Measurements from ENCODE around the gene RFT1. TPM values are rescaled to one million over a fixed set of nuclear protein-coding genes. Genes with fewer than 3 reads are reported as not detected.

RFT1 gene
- total RNA-seq, 1 donor from 2014 or later: 19.2 TPM

GRCh38 chr3:53144862-53145712 is 14.9 kb upstream of the RFT1 start:
- no peaks in the 10 kb centered on the region for H3K27me3 ChIP-seq (ENCODE audit: insufficient read depth, low read length)
- H3K79me2 ChIP-seq (ENCODE audit: insufficient read depth, low read length): no peaks in the 10 kb centered on the region
- Mint-ChIP-seq H3K36me3 (ENCODE audit: low read depth, unreplicated experiment) (peaks cover 2% of the 10 kb centered on the region), H3K9me3 (ENCODE audit: unreplicated experiment) (no peaks in the 10 kb centered on the region), H3K4me3 (ENCODE audit: unreplicated experiment) (no peak overlapping the region), H3K4me1 (ENCODE audit: low read depth, unreplicated experiment) (peaks cover 4% of the 10 kb centered on the region), H3K27me3 (ENCODE audit: low read depth, unreplicated experiment) (peaks cover 20% of the 10 kb centered on the region), H3K27ac (ENCODE audit: unreplicated experiment) (no peak overlapping the region)
- no peaks in the 10 kb centered on the region for H3K36me3 ChIP-seq (ENCODE audit: insufficient read depth, low read length)
- DNase-seq (ENCODE audit: low read depth) (no peak), FAIRE-seq (no peak)
- H4K20me1 ChIP-seq (ENCODE audit: insufficient read depth, low read length): no peaks in the 10 kb centered on the region
- no peak overlapping the region for H3K9ac ChIP-seq (ENCODE audit: low read length)
- no peaks in the 10 kb centered on the region for H3K9me3 ChIP-seq (ENCODE audit: insufficient read depth, low read depth, low read length)
- peaks cover 6% of the 10 kb centered on the region for H3K4me1 ChIP-seq (ENCODE audit: insufficient read depth, low read length)
- TF ChIP-seq EZH2 (IDR thresholded peaks at IDR 0.05; ENCODE audit: insufficient read depth, low read length) (no peak), CTCF (IDR thresholded peaks at IDR 0.05; ENCODE audit: insufficient read depth, low read depth, low read length) (no peak)
- no peak overlapping the region for H3K4me3 ChIP-seq (ENCODE audit: insufficient read depth, low read depth, low read length)
- no peak overlapping the region for H2AFZ ChIP-seq (ENCODE audit: low read depth, low read length)
- no peak overlapping the region for H3K4me2 ChIP-seq (ENCODE audit: low read length)
- no peak overlapping the region for H3K27ac ChIP-seq (ENCODE audit: low read depth, low read length)

- H3K4me1 ChIP-seq (ENCODE audit: insufficient read depth, low read length): peaks cover 2% of the 10 kb centered on the region
- Mint-ChIP-seq H3K27me3 (ENCODE audit: low read depth, unreplicated experiment) (peaks cover 13% of the 10 kb centered on the region), H3K36me3 (ENCODE audit: low read depth, unreplicated experiment) (peaks cover 2% of the 10 kb centered on the region), H3K27ac (ENCODE audit: unreplicated experiment) (no peak overlapping the region), H3K4me1 (ENCODE audit: low read depth, unreplicated experiment) (peaks cover 6% of the 10 kb centered on the region), H3K9me3 (ENCODE audit: unreplicated experiment) (no peaks in the 10 kb centered on the region), H3K4me3 (ENCODE audit: unreplicated experiment) (no peak overlapping the region)
- FAIRE-seq: no peak
- no peak overlapping the region for H3K27ac ChIP-seq (ENCODE audit: low read depth, low read length)
- no peak overlapping the region for H3K4me2 ChIP-seq (ENCODE audit: low read length)
- H3K79me2 ChIP-seq (ENCODE audit: insufficient read depth, low read length): no peaks in the 10 kb centered on the region
- H3K27me3 ChIP-seq (ENCODE audit: insufficient read depth, low read length): no peaks in the 10 kb centered on the region
- no peaks in the 10 kb centered on the region for H3K9me3 ChIP-seq (ENCODE audit: insufficient read depth, low read depth, low read length)
- no peak overlapping the region for H3K4me3 ChIP-seq (ENCODE audit: insufficient read depth, low read depth, low read length)
- H4K20me1 ChIP-seq (ENCODE audit: insufficient read depth, low read length): no peaks in the 10 kb centered on the region
- no peak for DNase-seq (ENCODE audit: low read depth)
- H3K9ac ChIP-seq (ENCODE audit: low read length): no peak overlapping the region
- no peaks in the 10 kb centered on the region for H3K36me3 ChIP-seq (ENCODE audit: insufficient read depth, low read length)
- TF ChIP-seq CTCF (IDR thresholded peaks at IDR 0.05; ENCODE audit: insufficient read depth, low read depth, low read length) (no peak), EZH2 (IDR thresholded peaks at IDR 0.05; ENCODE audit: insufficient read depth, low read length) (no peak)
- no peak overlapping the region for H2AFZ ChIP-seq (ENCODE audit: low read depth, low read length)
Observed at GRCh38 chr3:53144446-53144845, 14.2 kb upstream of the RFT1 start.

GRCh38 chr3:53142986-53143385 is 12.8 kb upstream of the RFT1 start:
- FAIRE-seq (no peak), DNase-seq (ENCODE audit: low read depth) (no peak)
- Histone ChIP-seq H3K79me2 (ENCODE audit: insufficient read depth, low read length) (no peaks in the 10 kb centered on the region), H3K4me1 (ENCODE audit: insufficient read depth, low read length) (peaks cover 2% of the 10 kb centered on the region), H3K4me2 (ENCODE audit: low read length) (no peak overlapping the region), H3K9ac (ENCODE audit: low read length) (no peak overlapping the region), H3K27me3 (ENCODE audit: insufficient read depth, low read length) (no peaks in the 10 kb centered on the region), H3K4me3 (ENCODE audit: insufficient read depth, low read depth, low read length) (no peak overlapping the region), H3K27ac (ENCODE audit: low read depth, low read length) (no peak overlapping the region), H2AFZ (ENCODE audit: low read depth, low read length) (no peak overlapping the region), H4K20me1 (ENCODE audit: insufficient read depth, low read length) (no peaks in the 10 kb centered on the region), H3K9me3 (ENCODE audit: insufficient read depth, low read depth, low read length) (no peaks in the 10 kb centered on the region), H3K36me3 (ENCODE audit: insufficient read depth, low read length) (no peaks in the 10 kb centered on the region)
- Mint-ChIP-seq H3K27ac (ENCODE audit: unreplicated experiment) (no peak overlapping the region), H3K36me3 (ENCODE audit: low read depth, unreplicated experiment) (peaks cover 2% of the 10 kb centered on the region), H3K9me3 (ENCODE audit: unreplicated experiment) (no peaks in the 10 kb centered on the region), H3K27me3 (ENCODE audit: low read depth, unreplicated experiment) (peaks cover 10% of the 10 kb centered on the region), H3K4me1 (ENCODE audit: low read depth, unreplicated experiment) (peaks cover 6% of the 10 kb centered on the region), H3K4me3 (ENCODE audit: unreplicated experiment) (no peak overlapping the region)
- TF ChIP-seq CTCF (IDR thresholded peaks at IDR 0.05; ENCODE audit: insufficient read depth, low read depth, low read length): no peak
- no peak for TF ChIP-seq EZH2 (IDR thresholded peaks at IDR 0.05; ENCODE audit: insufficient read depth, low read length)
